Immature natural killer cell (primary cell): ENCODE measurements around the gene LRRC4. TPM values are rescaled to one million over a fixed set of nuclear protein-coding genes. Genes with fewer than 3 reads are reported as not detected.

ENCODE experiments used
- DNase-seq, 3 donors: peaks; one replicate each; pipeline ENCODE4 v3.0.0; 2022; ENCODE audit warnings: mixed read lengths in 1 of 3
- H3K27ac Mint-ChIP-seq, 6 donors: one replicate each; pipeline ENCODE4 v1.8.0; 2020; ENCODE audit warnings: mixed read lengths in 6 of 6, mild to moderate bottlenecking in 5 of 6, inconsistent platforms in 4 of 6, moderate library complexity in 3 of 6
- H3K27me3 Mint-ChIP-seq, 3 donors: one replicate each; pipeline ENCODE4 v1.8.0; 2020 to 2021; ENCODE audit warnings: low read depth in 3 of 3, mild to moderate bottlenecking in 3 of 3, mixed read lengths in 3 of 3, moderate library complexity in 3 of 3, inconsistent platforms in 1 of 3
- H3K36me3 Mint-ChIP-seq, 3 donors: one replicate each; pipeline ENCODE4 v1.8.0; 2020; ENCODE audit warnings: mixed read lengths in 3 of 3, inconsistent platforms in 2 of 3, mild to moderate bottlenecking in 2 of 3
- H3K4me1 Mint-ChIP-seq, 2 donors: one replicate each; pipeline ENCODE4 v1.8.0; 2020; ENCODE audit warnings: inconsistent platforms in 2 of 2, mild to moderate bottlenecking in 2 of 2, mixed read lengths in 2 of 2, moderate library complexity in 1 of 2
- H3K4me3 Mint-ChIP-seq, 5 donors: one replicate each; pipeline ENCODE4 v1.8.0; 2020; ENCODE audit warnings: mild to moderate bottlenecking in 5 of 5, mixed read lengths in 5 of 5, inconsistent platforms in 3 of 5, moderate library complexity in 3 of 5
- H3K9me3 Mint-ChIP-seq, 6 donors: one replicate each; pipeline ENCODE4 v1.8.0; 2020; ENCODE audit warnings: mild to moderate bottlenecking in 6 of 6, mixed read lengths in 6 of 6, inconsistent platforms in 4 of 6, moderate library complexity in 3 of 6
- polyA plus RNA-seq, 3 donors: library from polyadenylated mRNA; unstranded; fragments of 300-500 nt; fragmentation: Illumina TruSeq; gene quantifications; one replicate each; pipeline ENCODE4 v1.2.3, GENCODE V29; 2021

Gene LRRC4
- polyA plus RNA-seq, 3 donors from 2014 or later, result 0.08 to 0.36 TPM; not detected in 1

GRCh38 chr7:128053991-128054390 lies 22.8 kb upstream of the LRRC4 start:
- Mint-ChIP-seq H3K9me3 (no peaks in the 10 kb centered on the region), H3K27ac (no peak overlapping the region), H3K36me3 (peaks cover 0 to 5% (median 3%) of the 10 kb centered on the region in 3 donors), H3K4me1 (peaks cover 14 to 32% of the 10 kb centered on the region in 2 donors), H3K27me3 (peaks cover 0 to 5% (median 0%) of the 10 kb centered on the region in 3 donors), H3K4me3 (no peak overlapping the region)
- DNase-seq, result no peak

GRCh38 chr7:128053023-128053422 lies 21.8 kb upstream of the LRRC4 start:
- H3K27me3 Mint-ChIP-seq, result peaks cover 0 to 5% (median 0%) of the 10 kb centered on the region in 3 donors
- H3K27ac Mint-ChIP-seq, result no peak overlapping the region
- DNase-seq, result no peak
- peaks cover 0 to 5% (median 3%) of the 10 kb centered on the region in 3 donors for H3K36me3 Mint-ChIP-seq
- H3K4me1 Mint-ChIP-seq, result peaks cover 6 to 24% of the 10 kb centered on the region in 2 donors
- H3K4me3 Mint-ChIP-seq, result no peak overlapping the region
- H3K9me3 Mint-ChIP-seq, result no peaks in the 10 kb centered on the region

GRCh38 chr7:128052404-128052803 lies 21.2 kb upstream of the LRRC4 start:
- Mint-ChIP-seq H3K4me1 (peaks cover 6 to 20% of the 10 kb centered on the region in 2 donors), H3K4me3 (no peak overlapping the region), H3K36me3 (peaks cover 0 to 5% (median 3%) of the 10 kb centered on the region in 3 donors), H3K9me3 (no peaks in the 10 kb centered on the region), H3K27me3 (peaks cover 0 to 5% (median 0%) of the 10 kb centered on the region in 3 donors), H3K27ac (no peak overlapping the region)
- DNase-seq, result no peak

- no peaks in the 10 kb centered on the region for H3K9me3 Mint-ChIP-seq
- no peak overlapping the region for H3K4me3 Mint-ChIP-seq
- peaks cover 0 to 3% (median 1%) of the 10 kb centered on the region in 3 donors for H3K36me3 Mint-ChIP-seq
- H3K4me1 Mint-ChIP-seq, result peaks cover 17 to 23% of the 10 kb centered on the region in 2 donors
- peaks cover 0 to 3% (median 2%) of the 10 kb centered on the region in 3 donors for H3K27me3 Mint-ChIP-seq
- no peak for DNase-seq
- no peak overlapping the region for H3K27ac Mint-ChIP-seq
These were observed 14.5 kb upstream of the LRRC4 start for GRCh38 chr7:128045766-128046165.

GRCh38 chr7:128045158-128045557 lies 13.9 kb upstream of the LRRC4 start:
- H3K36me3 Mint-ChIP-seq, result peaks cover 0 to 4% (median 0%) of the 10 kb centered on the region in 3 donors
- H3K4me1 Mint-ChIP-seq, result peaks cover 17 to 23% of the 10 kb centered on the region in 2 donors
- no peaks in the 10 kb centered on the region for H3K9me3 Mint-ChIP-seq
- DNase-seq, result no peak
- H3K27ac Mint-ChIP-seq, result no peak overlapping the region
- H3K27me3 Mint-ChIP-seq, result peaks cover 0 to 2% (median 2%) of the 10 kb centered on the region in 3 donors
- H3K4me3 Mint-ChIP-seq, result no peak overlapping the region

GRCh38 chr7:128044064-128044463 lies 12.8 kb upstream of the LRRC4 start:
- peaks cover 0 to 2% (median 2%) of the 10 kb centered on the region in 3 donors for H3K27me3 Mint-ChIP-seq
- H3K4me3 Mint-ChIP-seq, result peak overlapping the region in 4 of 5 donors; percentile 33 to 70 (median 42)
- H3K27ac Mint-ChIP-seq, result no peak overlapping the region

GRCh38 chr7:128042012-128042411 lies 10.8 kb upstream of the LRRC4 start:
- H3K4me3 Mint-ChIP-seq, result no peak overlapping the region
- H3K36me3 Mint-ChIP-seq, result peaks cover 0 to 4% (median 0%) of the 10 kb centered on the region in 3 donors
- H3K9me3 Mint-ChIP-seq, result no peaks in the 10 kb centered on the region
- H3K27me3 Mint-ChIP-seq, result peaks cover 0 to 2% (median 2%) of the 10 kb centered on the region in 3 donors
- no peak for DNase-seq
- H3K27ac Mint-ChIP-seq, result no peak overlapping the region
- peaks cover 17 to 23% of the 10 kb centered on the region in 2 donors for H3K4me1 Mint-ChIP-seq

More at GRCh38 chr7:128044064-128044463, 12.8 kb upstream of the LRRC4 start:
- DNase-seq, result no peak
- Mint-ChIP-seq H3K9me3 (no peaks in the 10 kb centered on the region), H3K4me1 (peaks cover 17 to 23% of the 10 kb centered on the region in 2 donors), H3K36me3 (peaks cover 0 to 4% (median 0%) of the 10 kb centered on the region in 3 donors)

- no peak overlapping the region for H3K27ac Mint-ChIP-seq
- DNase-seq, result no peak
- peaks cover 0 to 2% (median 2%) of the 10 kb centered on the region in 3 donors for H3K27me3 Mint-ChIP-seq
- no peaks in the 10 kb centered on the region for H3K9me3 Mint-ChIP-seq
- peaks cover 17 to 23% of the 10 kb centered on the region in 2 donors for H3K4me1 Mint-ChIP-seq
- H3K4me3 Mint-ChIP-seq, result no peak overlapping the region
- H3K36me3 Mint-ChIP-seq, result peaks cover 0 to 4% (median 0%) of the 10 kb centered on the region in 3 donors
These were observed 10.0 kb upstream of the LRRC4 start for GRCh38 chr7:128041203-128041602.

- Mint-ChIP-seq H3K27me3 (peaks cover 0 to 4% (median 2%) of the 10 kb centered on the region in 3 donors), H3K36me3 (peaks cover 0 to 4% (median 0%) of the 10 kb centered on the region in 3 donors), H3K4me3 (no peak overlapping the region), H3K4me1 (peaks cover 15 to 16% of the 10 kb centered on the region in 2 donors), H3K9me3 (no peaks in the 10 kb centered on the region), H3K27ac (no peak overlapping the region)
- DNase-seq, result no peak
These were observed 9.0 kb upstream of the LRRC4 start for GRCh38 chr7:128040205-128040604.

- H3K9me3 Mint-ChIP-seq, result no peaks in the 10 kb centered on the region
- no peak for DNase-seq
- no peak overlapping the region for H3K4me3 Mint-ChIP-seq
- H3K36me3 Mint-ChIP-seq, result peaks cover 0 to 6% (median 0%) of the 10 kb centered on the region in 3 donors
- H3K4me1 Mint-ChIP-seq, result peaks cover 9 to 11% of the 10 kb centered on the region in 2 donors
- no peak overlapping the region for H3K27ac Mint-ChIP-seq
- H3K27me3 Mint-ChIP-seq, result peaks cover 0 to 4% (median 2%) of the 10 kb centered on the region in 3 donors
These were observed 8.3 kb upstream of the LRRC4 start for GRCh38 chr7:128039544-128039953.

- Mint-ChIP-seq H3K27ac (no peak overlapping the region), H3K27me3 (peaks cover 0 to 12% (median 3%) of the 10 kb centered on the region in 3 donors), H3K36me3 (peaks cover 0 to 7% (median 0%) of the 10 kb centered on the region in 3 donors), H3K4me1 (peaks cover 7 to 8% of the 10 kb centered on the region in 2 donors), H3K9me3 (no peaks in the 10 kb centered on the region), H3K4me3 (no peak overlapping the region)
- DNase-seq, result no peak
These were observed 6.8 kb upstream of the LRRC4 start for GRCh38 chr7:128037880-128038619.

- H3K4me3 Mint-ChIP-seq, result no peak overlapping the region
- peaks cover 0 to 7% (median 0%) of the 10 kb centered on the region in 3 donors for H3K36me3 Mint-ChIP-seq
- H3K9me3 Mint-ChIP-seq, result no peaks in the 10 kb centered on the region
- peaks cover 7 to 9% of the 10 kb centered on the region in 2 donors for H3K4me1 Mint-ChIP-seq
- DNase-seq, result no peak
- peaks cover 0 to 12% (median 3%) of the 10 kb centered on the region in 3 donors for H3K27me3 Mint-ChIP-seq
- no peak overlapping the region for H3K27ac Mint-ChIP-seq
These were observed 5.8 kb upstream of the LRRC4 start for GRCh38 chr7:128037081-128037480.

- Mint-ChIP-seq H3K36me3 (peaks cover 0 to 7% (median 0%) of the 10 kb centered on the region in 3 donors), H3K4me1 (peaks cover 7 to 9% of the 10 kb centered on the region in 2 donors), H3K9me3 (no peaks in the 10 kb centered on the region), H3K4me3 (no peak overlapping the region), H3K27me3 (peaks cover 2 to 13% (median 5%) of the 10 kb centered on the region in 3 donors), H3K27ac (no peak overlapping the region)
- DNase-seq, result no peak
These were observed 5.1 kb upstream of the LRRC4 start for GRCh38 chr7:128036226-128036940.

- Mint-ChIP-seq H3K9me3 (no peaks in the 10 kb centered on the region), H3K27ac (no peak overlapping the region), H3K4me3 (no peak overlapping the region), H3K27me3 (peaks cover 2 to 13% (median 5%) of the 10 kb centered on the region in 3 donors), H3K4me1 (peaks cover 7 to 9% of the 10 kb centered on the region in 2 donors), H3K36me3 (peaks cover 0 to 5% (median 0%) of the 10 kb centered on the region in 3 donors)
- no peak for DNase-seq
These were observed 4.5 kb upstream of the LRRC4 start for GRCh38 chr7:128035712-128036111.
